PC-3 (cell line): ENCODE results near the gene MKNK1. TPM values are rescaled to one million over a fixed set of nuclear protein-coding genes. Genes with fewer than 3 reads are reported as not detected.

ENCODE experiments used
- ATAC-seq: fragments of 200-7000 bp; cut with Tn5 transposase; 2 replicates; pipeline ENCODE4 v1.9.1; 2020; ENCODE audit warnings: mild to moderate bottlenecking, moderate library complexity
- BruUV-seq: library from RNA; stranded (reverse); fragments of 400-500 nt; replicated peaks from 2 replicates; lab custom pipeline; 2021; lab: Mats Ljungman, UMichigan
- CTCF ChIA-PET: fragments of 300-600 bp; sonication (Branson Sonifier 250); formaldehyde crosslinking; loops from one replicate; lab custom pipeline; 2022; ENCODE audit warnings: antibody characterized with exemption; lab: Charles Lee
- POLR2A ChIA-PET: fragments of 300-600 bp; sonication (Branson Sonifier 250); formaldehyde crosslinking; loops from one replicate; lab custom pipeline; 2022; ENCODE audit warnings: antibody characterized with exemption; ENCODE audit not compliant: unreplicated experiment; lab: Charles Lee
- DNase-seq: peaks from one replicate; pipeline ENCODE4 v3.0.0-alpha.2; 2015
- H2AFZ ChIP-seq: fragments of 300-600 bp; sonication (generic); 2 replicates; pipeline ENCODE4 v1.6.0; 2016; ENCODE audit warnings: antibody characterized with exemption, low read length
- H3F3A ChIP-seq: fragments of 300-600 bp; sonication (generic); one replicate; pipeline ENCODE4 v1.6.0; 2017; ENCODE audit warnings: antibody characterized with exemption, low read length, control low read depth, mild to moderate bottlenecking; ENCODE audit not compliant: unreplicated experiment
- H3K27ac ChIP-seq: fragments of 300-600 bp; sonication (generic); 2 replicates; pipeline ENCODE4 v1.5.1; 2016; ENCODE audit warnings: mild to moderate bottlenecking, low read length
- H3K27me3 ChIP-seq: fragments of 300-600 bp; sonication (generic); 2 replicates; pipeline ENCODE4 v1.6.1; 2016; ENCODE audit warnings: low read length, mixed read lengths
- H3K36me3 ChIP-seq: fragments of 300-600 bp; sonication (generic); 2 replicates; pipeline ENCODE4 v1.6.1; 2016; ENCODE audit warnings: low read depth, mixed run types, low read length, mixed read lengths
- H3K4me1 ChIP-seq: fragments of 300-600 bp; sonication (generic); 2 replicates; pipeline ENCODE4 v1.5.1; 2016; ENCODE audit warnings: low read length; ENCODE audit not compliant: insufficient read depth
- H3K4me2 ChIP-seq: fragments of 300-600 bp; sonication (generic); 2 replicates; pipeline ENCODE4 v1.6.0; 2016; ENCODE audit warnings: low read length
- H3K4me3 ChIP-seq: fragments of 300-600 bp; sonication (generic); 2 replicates; pipeline ENCODE4 v1.5.1; 2016; ENCODE audit warnings: mild to moderate bottlenecking, low read length, mixed read lengths
- H3K79me2 ChIP-seq: fragments of 300-600 bp; sonication (generic); 2 replicates; pipeline ENCODE4 v1.6.1; 2017; ENCODE audit warnings: low read length, mixed read lengths
- H3K9ac ChIP-seq: fragments of 300-600 bp; sonication (generic); 2 replicates; pipeline ENCODE4 v1.6.0; 2016; ENCODE audit warnings: mild to moderate bottlenecking, low read length
- H3K9me2 ChIP-seq: fragments of 300-600 bp; sonication (generic); replicated peaks from 2 replicates; pipeline ENCODE4 v1.6.1; 2016; ENCODE audit warnings: mixed run types, low read length, mixed read lengths
- H3K9me3 ChIP-seq: fragments of 300-600 bp; sonication (generic); 2 replicates; pipeline ENCODE4 v1.6.1; 2016; ENCODE audit warnings: low read length, mixed read lengths
- H4K20me1 ChIP-seq: fragments of 300-600 bp; sonication (generic); 2 replicates; pipeline ENCODE4 v1.6.1; 2016; ENCODE audit warnings: low read length, mixed read lengths
- EZH2 ChIP-seq: fragments of 300-600 bp; sonication (generic); IDR thresholded peaks from one replicate; pipeline ENCODE4 v1.6.1; 2017; ENCODE audit warnings: antibody characterized with exemption, mild to moderate bottlenecking, low read length; ENCODE audit not compliant: unreplicated experiment
- EZH2phosphoT487 ChIP-seq: fragments of 300-600 bp; sonication (generic); IDR thresholded peaks from 2 replicates; pipeline ENCODE4 v1.6.1; 2018; ENCODE audit warnings: mild to moderate bottlenecking, antibody characterized with exemption, low read length, borderline replicate concordance
- intact Hi-C: fragments of 100-400 bp; cut with micrococcal nuclease; formaldehyde crosslinking; loops from 2 replicates; pipeline ENCODE4 v1.9.0; 2023
- total RNA-seq: library from RNA; depleted of rRNA; stranded (reverse); fragments of >200 nt; gene quantifications from 2 replicates; pipeline ENCODE4 v1.2.3, GENCODE V29; 2014
- TF ChIP-seq, protein P1 (sequence below): fragments of 300-600 bp; sonication (generic); conservative IDR thresholded peaks from 2 replicates; pipeline ENCODE4 v1.5.1; 2017; ENCODE audit warnings: antibody characterized with exemption, low read depth, mild to moderate bottlenecking, low read length

MKNK1 gene
- total RNA-seq, 1 experiment from 2014 or later = 36.8 TPM

DNA sequence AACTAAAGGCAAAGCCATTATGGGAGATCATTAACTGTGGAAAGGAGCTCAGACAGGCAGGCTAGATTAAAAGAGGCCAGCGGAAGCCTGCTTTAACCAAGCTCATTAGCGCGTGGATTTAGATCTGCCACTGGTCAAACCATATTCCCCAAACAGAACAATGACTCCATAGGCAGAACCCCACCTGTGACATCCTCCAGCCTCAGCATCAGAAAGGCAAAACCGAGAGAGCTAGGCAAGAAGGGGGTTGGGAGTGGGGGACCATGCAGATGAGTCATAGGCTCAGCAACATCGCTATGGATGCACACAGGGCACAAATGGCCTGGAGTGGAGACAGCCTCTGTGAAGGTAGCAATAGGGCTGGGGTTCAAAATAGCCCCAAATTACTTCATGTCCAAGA, 20.6 kb downstream of the MKNK1 start:
- Histone ChIP-seq H3K36me3 (peaks cover 36% of the 10 kb centered on the region), H4K20me1 (no peaks in the 10 kb centered on the region), H3K27me3 (no peaks in the 10 kb centered on the region), H3K9me3 (no peaks in the 10 kb centered on the region), H3K9me2 (no peaks in the 10 kb centered on the region), H3K79me2 (no peaks in the 10 kb centered on the region), H3K27ac (no peak overlapping the region), H3K4me2 (no peak overlapping the region), H3F3A (no peaks in the 10 kb centered on the region), H3K4me1 (no peaks in the 10 kb centered on the region), H2AFZ (no peak overlapping the region), H3K9ac (no peak overlapping the region), H3K4me3 (no peak overlapping the region)
- POLR2A ChIA-PET = no interaction called here
- ATAC-seq (no peak), DNase-seq (no peak)
- CTCF ChIA-PET = no interaction called here
- no TSS peak for BruUV-seq
- intact Hi-C loops = no loop called here
- TF ChIP-seq EZH2phosphoT487 = no peak
- TF ChIP-seq EZH2 = no peak
- TF ChIP-seq, protein P1, sequence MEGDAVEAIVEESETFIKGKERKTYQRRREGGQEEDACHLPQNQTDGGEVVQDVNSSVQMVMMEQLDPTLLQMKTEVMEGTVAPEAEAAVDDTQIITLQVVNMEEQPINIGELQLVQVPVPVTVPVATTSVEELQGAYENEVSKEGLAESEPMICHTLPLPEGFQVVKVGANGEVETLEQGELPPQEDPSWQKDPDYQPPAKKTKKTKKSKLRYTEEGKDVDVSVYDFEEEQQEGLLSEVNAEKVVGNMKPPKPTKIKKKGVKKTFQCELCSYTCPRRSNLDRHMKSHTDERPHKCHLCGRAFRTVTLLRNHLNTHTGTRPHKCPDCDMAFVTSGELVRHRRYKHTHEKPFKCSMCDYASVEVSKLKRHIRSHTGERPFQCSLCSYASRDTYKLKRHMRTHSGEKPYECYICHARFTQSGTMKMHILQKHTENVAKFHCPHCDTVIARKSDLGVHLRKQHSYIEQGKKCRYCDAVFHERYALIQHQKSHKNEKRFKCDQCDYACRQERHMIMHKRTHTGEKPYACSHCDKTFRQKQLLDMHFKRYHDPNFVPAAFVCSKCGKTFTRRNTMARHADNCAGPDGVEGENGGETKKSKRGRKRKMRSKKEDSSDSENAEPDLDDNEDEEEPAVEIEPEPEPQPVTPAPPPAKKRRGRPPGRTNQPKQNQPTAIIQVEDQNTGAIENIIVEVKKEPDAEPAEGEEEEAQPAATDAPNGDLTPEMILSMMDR = no peak

DNA sequence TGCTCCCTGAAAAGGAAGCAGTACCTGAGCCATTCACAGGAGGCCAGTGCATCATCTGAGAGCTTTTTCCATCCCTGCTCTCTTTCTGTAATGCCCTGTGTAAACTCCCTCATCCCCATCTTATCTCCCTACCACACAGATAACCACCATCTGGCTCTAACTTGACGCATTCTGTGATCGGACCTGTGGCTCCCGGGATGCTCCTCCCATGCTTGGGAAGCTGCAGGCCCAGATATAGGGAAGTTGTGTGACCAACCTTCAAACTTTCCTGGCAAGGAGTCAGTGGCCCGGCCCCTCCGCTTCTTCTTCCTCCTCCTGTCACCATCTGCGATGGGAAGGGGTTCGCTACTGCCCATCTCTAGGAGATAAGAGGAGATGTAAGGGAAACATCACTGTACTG, 21.1 kb downstream of the MKNK1 start:
- Histone ChIP-seq H3K4me2 (no peak overlapping the region), H3K79me2 (no peaks in the 10 kb centered on the region), H3K9me2 (no peaks in the 10 kb centered on the region), H3K9me3 (no peaks in the 10 kb centered on the region), H3F3A (no peaks in the 10 kb centered on the region), H2AFZ (no peak overlapping the region), H3K36me3 (peaks cover 36% of the 10 kb centered on the region), H3K9ac (no peak overlapping the region), H3K4me3 (no peak overlapping the region), H3K27ac (no peak overlapping the region), H3K4me1 (no peaks in the 10 kb centered on the region), H4K20me1 (no peaks in the 10 kb centered on the region), H3K27me3 (no peaks in the 10 kb centered on the region)
- no peak for DNase-seq
- ChIA-PET POLR2A (no interaction called here), CTCF (no interaction called here)
- no peak for ATAC-seq
- TF ChIP-seq, protein P1 = no peak
- no peak for TF ChIP-seq EZH2phosphoT487
- no peak for TF ChIP-seq EZH2
- intact Hi-C loops = no loop called here
- BruUV-seq = no TSS peak

DNA sequence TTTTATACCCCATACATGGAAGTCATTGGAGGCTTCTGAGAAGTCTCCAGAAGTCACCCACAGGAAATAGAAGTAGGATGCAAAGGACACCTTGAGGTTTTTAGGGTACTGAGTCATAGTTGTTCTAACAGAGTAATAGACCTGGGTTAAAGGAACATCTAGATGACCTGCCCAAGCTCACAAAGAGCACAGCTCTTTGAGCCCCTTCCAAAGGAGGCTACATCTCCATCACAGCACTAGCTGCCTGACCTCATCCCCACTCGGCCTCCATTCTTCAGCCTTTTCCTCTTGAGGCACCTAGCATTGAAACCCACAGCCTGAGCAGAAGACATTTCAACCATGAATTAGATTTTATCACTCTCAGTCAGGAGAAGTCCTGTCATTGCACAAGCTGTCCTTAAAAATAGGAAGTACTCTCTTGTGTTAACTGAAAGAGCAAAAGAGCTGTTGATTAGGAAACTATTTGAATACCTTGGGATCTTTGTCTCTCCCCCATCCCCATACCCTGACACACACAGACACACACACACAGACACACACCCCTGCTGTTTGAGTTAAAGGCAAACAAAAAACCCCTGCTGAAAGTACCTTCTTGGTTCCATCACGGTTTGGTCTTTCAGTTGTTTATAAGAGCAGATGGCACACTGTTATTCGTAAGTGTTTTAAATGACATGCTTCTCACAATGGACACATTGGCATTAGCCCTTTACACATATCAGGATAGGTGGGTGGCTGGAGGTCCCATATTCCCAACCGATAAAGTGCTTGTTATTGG, 22.2 kb downstream of the MKNK1 start:
- Histone ChIP-seq H3K27ac (no peak overlapping the region), H3K4me1 (no peaks in the 10 kb centered on the region), H4K20me1 (no peaks in the 10 kb centered on the region), H3F3A (no peaks in the 10 kb centered on the region), H3K36me3 (peaks cover 36% of the 10 kb centered on the region), H3K4me2 (no peak overlapping the region), H3K9ac (no peak overlapping the region), H2AFZ (no peak overlapping the region), H3K27me3 (no peaks in the 10 kb centered on the region), H3K9me2 (no peaks in the 10 kb centered on the region), H3K79me2 (no peaks in the 10 kb centered on the region), H3K4me3 (no peak overlapping the region), H3K9me3 (no peaks in the 10 kb centered on the region)
- TF ChIP-seq EZH2phosphoT487 (no peak), EZH2 (no peak)
- TF ChIP-seq, protein P1 = no peak
- DNase-seq = no peak
- intact Hi-C loops = no loop called here
- CTCF ChIA-PET = no interaction called here
- no peak for ATAC-seq
- POLR2A ChIA-PET = no interaction called here
- no TSS peak for BruUV-seq
